Measurements from ENCODE around the gene ATP8A2.

GRCh38 chr13:25879466-25879865 is 507.7 kb downstream of the ATP8A2 start:
- no peak for TF ChIP-seq POLR2A (IDR thresholded peaks at IDR 0.05)
- TF ChIP-seq, protein P1, sequence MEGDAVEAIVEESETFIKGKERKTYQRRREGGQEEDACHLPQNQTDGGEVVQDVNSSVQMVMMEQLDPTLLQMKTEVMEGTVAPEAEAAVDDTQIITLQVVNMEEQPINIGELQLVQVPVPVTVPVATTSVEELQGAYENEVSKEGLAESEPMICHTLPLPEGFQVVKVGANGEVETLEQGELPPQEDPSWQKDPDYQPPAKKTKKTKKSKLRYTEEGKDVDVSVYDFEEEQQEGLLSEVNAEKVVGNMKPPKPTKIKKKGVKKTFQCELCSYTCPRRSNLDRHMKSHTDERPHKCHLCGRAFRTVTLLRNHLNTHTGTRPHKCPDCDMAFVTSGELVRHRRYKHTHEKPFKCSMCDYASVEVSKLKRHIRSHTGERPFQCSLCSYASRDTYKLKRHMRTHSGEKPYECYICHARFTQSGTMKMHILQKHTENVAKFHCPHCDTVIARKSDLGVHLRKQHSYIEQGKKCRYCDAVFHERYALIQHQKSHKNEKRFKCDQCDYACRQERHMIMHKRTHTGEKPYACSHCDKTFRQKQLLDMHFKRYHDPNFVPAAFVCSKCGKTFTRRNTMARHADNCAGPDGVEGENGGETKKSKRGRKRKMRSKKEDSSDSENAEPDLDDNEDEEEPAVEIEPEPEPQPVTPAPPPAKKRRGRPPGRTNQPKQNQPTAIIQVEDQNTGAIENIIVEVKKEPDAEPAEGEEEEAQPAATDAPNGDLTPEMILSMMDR (IDR thresholded peaks at IDR 0.05) = no peak
